GM23248 (cell line): Measurements from ENCODE around the gene C17orf113.

ENCODE experiments used
- EZH2 ChIP-seq: fragments of 200-600 bp; sonication (generic); IDR thresholded peaks from 2 replicates; pipeline ENCODE4 v1.6.1; 2018; ENCODE audit warnings: antibody characterized with exemption, mild to moderate bottlenecking; ENCODE audit not compliant: insufficient read depth, poor library complexity, severe bottlenecking
- EZH2phosphoT487 ChIP-seq: fragments of 200-600 bp; sonication (generic); IDR thresholded peaks from 2 replicates; pipeline ENCODE4 v1.6.1; 2018; ENCODE audit warnings: antibody characterized with exemption, moderate library complexity, mild to moderate bottlenecking, low read depth; ENCODE audit not compliant: insufficient read depth

- TF ChIP-seq EZH2phosphoT487 (no peak), EZH2 (no peak)
Measured at GRCh38 chr17:42034059-42034458, 16.3 kb downstream of the C17orf113 start.
